Endometrial microvascular endothelial cells (primary cell): ENCODE results near the gene RXRA. TPM values are rescaled to one million over a fixed set of nuclear protein-coding genes. Genes with fewer than 3 reads are reported as not detected.
"Not testable (repeated sequence)": the region's sequence is repeated elsewhere in the genome, so short reads cannot be mapped to it uniquely, and the experiment has no call there.

Experiments used
- in situ Hi-C: cut with HindIII; loops from 2 replicates; pipeline ENCODE4 v1.10.0; 2017; ENCODE audit warnings: low sequenced_read_pairs, low pct_unique_long_range_greater_than_20kb; ENCODE audit errors: inconsistent ontology term
- total RNA-seq: library from RNA; depleted of rRNA; stranded (reverse); fragments of >200 nt; gene quantifications from one replicate; pipeline ENCODE4 v1.2.3, GENCODE V29; 2015; ENCODE audit errors: inconsistent ontology term

RXRA gene
- total RNA-seq, 1 donor from 2014 or later = 14.8 TPM

GRCh38 chr9:134305533-134305932, 20.7 kb upstream of the RXRA start:
- in situ Hi-C loops = no loop called here

- in situ Hi-C loops = not testable (repeated sequence)
These were observed 20.2 kb upstream of the RXRA start for GRCh38 chr9:134306042-134306441.

GRCh38 chr9:134306636-134307600, 19.3 kb upstream of the RXRA start:
- in situ Hi-C loops = no loop called here

- in situ Hi-C loops = no loop called here
These were observed 18.3 kb upstream of the RXRA start for GRCh38 chr9:134307674-134308638.

GRCh38 chr9:134308639-134309220, 17.5 kb upstream of the RXRA start:
- in situ Hi-C loops = not testable (repeated sequence)

GRCh38 chr9:134313470-134313869, 12.8 kb upstream of the RXRA start:
- in situ Hi-C loops = no loop called here

GRCh38 chr9:134314039-134314949, 12.0 kb upstream of the RXRA start:
- in situ Hi-C loops = no loop called here

GRCh38 chr9:134314950-134315715, 11.1 kb upstream of the RXRA start:
- in situ Hi-C loops = no loop called here

- in situ Hi-C loops = no loop called here
These were observed 10.4 kb upstream of the RXRA start for GRCh38 chr9:134315716-134316448.

GRCh38 chr9:134316449-134317160, 9.7 kb upstream of the RXRA start:
- in situ Hi-C loops = no loop called here

- in situ Hi-C loops = no loop called here
These were observed 8.9 kb upstream of the RXRA start for GRCh38 chr9:134317400-134317789.

GRCh38 chr9:134317790-134318414, 8.4 kb upstream of the RXRA start:
- in situ Hi-C loops = no loop called here

- in situ Hi-C loops = no loop called here
These were observed 7.8 kb upstream of the RXRA start for GRCh38 chr9:134318481-134318891.

GRCh38 chr9:134318941-134319305, 7.3 kb upstream of the RXRA start:
- in situ Hi-C loops = no loop called here

- in situ Hi-C loops = no loop called here
These were observed 6.7 kb upstream of the RXRA start for GRCh38 chr9:134319306-134320125.
